ENCODE results near the gene ADD3. TPM values are rescaled to one million over a fixed set of nuclear protein-coding genes. Genes with fewer than 3 reads are reported as not detected.

Gene ADD3
- total and polyA plus RNA-seq, 11 donors, result 28.8 to 659 (median 97.1) TPM

- Histone ChIP-seq H3K4me1 (peaks cover 0 to 13% (median 3%) of the 10 kb centered on the region in 12 donors), H3K4me3 (no peak overlapping the region), H3K36me3 (no peaks in the 10 kb centered on the region), H3K9me3 (no peaks in the 10 kb centered on the region), H3K27me3 (peaks cover 0 to 33% (median 0%) of the 10 kb centered on the region in 9 donors), H3K27ac (no peak overlapping the region)
- no peak for DNase-seq
- intact Hi-C loops (cut with DNase I), result no loop called here
- ATAC-seq, result no peak
- TF ChIP-seq, protein P1, sequence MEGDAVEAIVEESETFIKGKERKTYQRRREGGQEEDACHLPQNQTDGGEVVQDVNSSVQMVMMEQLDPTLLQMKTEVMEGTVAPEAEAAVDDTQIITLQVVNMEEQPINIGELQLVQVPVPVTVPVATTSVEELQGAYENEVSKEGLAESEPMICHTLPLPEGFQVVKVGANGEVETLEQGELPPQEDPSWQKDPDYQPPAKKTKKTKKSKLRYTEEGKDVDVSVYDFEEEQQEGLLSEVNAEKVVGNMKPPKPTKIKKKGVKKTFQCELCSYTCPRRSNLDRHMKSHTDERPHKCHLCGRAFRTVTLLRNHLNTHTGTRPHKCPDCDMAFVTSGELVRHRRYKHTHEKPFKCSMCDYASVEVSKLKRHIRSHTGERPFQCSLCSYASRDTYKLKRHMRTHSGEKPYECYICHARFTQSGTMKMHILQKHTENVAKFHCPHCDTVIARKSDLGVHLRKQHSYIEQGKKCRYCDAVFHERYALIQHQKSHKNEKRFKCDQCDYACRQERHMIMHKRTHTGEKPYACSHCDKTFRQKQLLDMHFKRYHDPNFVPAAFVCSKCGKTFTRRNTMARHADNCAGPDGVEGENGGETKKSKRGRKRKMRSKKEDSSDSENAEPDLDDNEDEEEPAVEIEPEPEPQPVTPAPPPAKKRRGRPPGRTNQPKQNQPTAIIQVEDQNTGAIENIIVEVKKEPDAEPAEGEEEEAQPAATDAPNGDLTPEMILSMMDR (IDR thresholded peaks at IDR 0.05), result no peak
- no peak for TF ChIP-seq POLR2A (IDR thresholded peaks at IDR 0.05)
- WGBS, 4 donors, result 85 to 89% (median 87%) methylated on average over 5 of the region's 5 CpGs
These were observed 155.5 kb downstream of the ADD3 start for GRCh38 chr10:110163192-110163773.

GRCh38 chr10:110163841-110164240 is 156.1 kb downstream of the ADD3 start:
- ATAC-seq, result no peak
- H3K27me3 ChIP-seq, result peaks cover 0 to 38% (median 0%) of the 10 kb centered on the region in 9 donors

GRCh38 chr10:110165239-110165638 is 157.5 kb downstream of the ADD3 start:
- intact Hi-C loops (cut with DNase I), result loop anchor here in 1 of 10 donors (5.0 kb wide), 1 partner anchor 42 kb away; the partner anchor contains the start of gene MXI1
- DNase-seq, result no peak
- Histone ChIP-seq H3K4me1 (peaks cover 5 to 33% (median 22%) of the 10 kb centered on the region in 12 donors), H3K27me3 (peaks cover 0 to 45% (median 0%) of the 10 kb centered on the region in 9 donors), H3K9me3 (no peaks in the 10 kb centered on the region), H3K27ac (no peak overlapping the region), H3K36me3 (no peaks in the 10 kb centered on the region), H3K4me3 (no peak overlapping the region)
- TF ChIP-seq, protein P1 (IDR thresholded peaks at IDR 0.05), result no peak
- TF ChIP-seq POLR2A (IDR thresholded peaks at IDR 0.05), result no peak
- ATAC-seq, result no peak
- WGBS, 4 donors, result 86 to 91% (median 88%) methylated on average over 6 of the region's 6 CpGs

More at GRCh38 chr10:110163841-110164240, 156.1 kb downstream of the ADD3 start:
- Histone ChIP-seq H3K36me3 (no peaks in the 10 kb centered on the region), H3K27ac (no peak overlapping the region), H3K4me3 (no peak overlapping the region), H3K4me1 (peaks cover 0 to 19% (median 9%) of the 10 kb centered on the region in 12 donors), H3K9me3 (no peaks in the 10 kb centered on the region)
- DNase-seq, result no peak
- intact Hi-C loops (cut with DNase I), result no loop called here
- TF ChIP-seq, protein P1 (IDR thresholded peaks at IDR 0.05), result no peak
- TF ChIP-seq POLR2A (IDR thresholded peaks at IDR 0.05), result no peak
- 76 to 80% (median 77%) methylated on average over 4 of the region's 4 CpGs for WGBS, 4 donors

GRCh38 chr10:110167149-110167548 is 159.4 kb downstream of the ADD3 start:
- no peaks in the 10 kb centered on the region for H3K36me3 ChIP-seq
- intact Hi-C loops (cut with DNase I), result loop anchor here in 1 of 10 donors (5.0 kb wide), 1 partner anchor 40 kb away; the partner anchor contains the start of gene MXI1
- ATAC-seq (no peak), DNase-seq (no peak)
- peaks cover 5 to 34% (median 27%) of the 10 kb centered on the region in 12 donors for H3K4me1 ChIP-seq
- no peaks in the 10 kb centered on the region for H3K9me3 ChIP-seq
- TF ChIP-seq, protein P1 (IDR thresholded peaks at IDR 0.05), result no peak
- no peak overlapping the region for H3K4me3 ChIP-seq
- 96 to 99% (median 97%) methylated on average over 7 of the region's 7 CpGs for WGBS, 4 donors
- no peak overlapping the region for H3K27ac ChIP-seq
- H3K27me3 ChIP-seq, result peaks cover 0 to 41% (median 0%) of the 10 kb centered on the region in 9 donors

Data from heart left ventricle (tissue), 16 donors.